CD4-positive, alpha-beta T cell treated with Interleukin-10 for 1 hour (primary cell): ENCODE data around the gene CDC42.

Experiments used
- DNase-seq: peaks from one replicate; pipeline ENCODE4 v3.0.0-alpha.2; 2020

CDC42 gene

DNA sequence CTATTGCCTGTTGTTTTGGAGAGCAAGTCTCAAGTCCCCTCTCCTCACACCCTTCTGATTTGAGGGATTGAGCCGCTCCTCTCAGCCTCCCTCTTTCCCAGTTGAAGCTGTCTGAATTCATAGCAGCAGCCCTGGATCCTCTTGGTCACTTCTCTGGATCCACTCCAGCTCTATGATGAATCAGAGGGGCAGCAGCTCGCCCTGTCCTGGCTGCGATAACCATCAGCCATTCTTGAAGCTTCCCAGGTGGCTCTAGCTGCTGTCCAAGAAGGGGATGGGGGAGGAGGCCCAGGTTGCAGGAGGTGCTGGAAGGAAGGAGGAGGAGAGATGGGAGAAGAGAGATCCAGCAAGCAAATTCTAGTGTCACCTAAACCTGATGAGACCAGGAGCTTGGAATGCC is 59.1 kb downstream of the CDC42 start:
- DNase-seq = no peak

GRCh38 chr1:22112554-22112953 is 60.0 kb downstream of the CDC42 start:
- DNase-seq = no peak

DNA sequence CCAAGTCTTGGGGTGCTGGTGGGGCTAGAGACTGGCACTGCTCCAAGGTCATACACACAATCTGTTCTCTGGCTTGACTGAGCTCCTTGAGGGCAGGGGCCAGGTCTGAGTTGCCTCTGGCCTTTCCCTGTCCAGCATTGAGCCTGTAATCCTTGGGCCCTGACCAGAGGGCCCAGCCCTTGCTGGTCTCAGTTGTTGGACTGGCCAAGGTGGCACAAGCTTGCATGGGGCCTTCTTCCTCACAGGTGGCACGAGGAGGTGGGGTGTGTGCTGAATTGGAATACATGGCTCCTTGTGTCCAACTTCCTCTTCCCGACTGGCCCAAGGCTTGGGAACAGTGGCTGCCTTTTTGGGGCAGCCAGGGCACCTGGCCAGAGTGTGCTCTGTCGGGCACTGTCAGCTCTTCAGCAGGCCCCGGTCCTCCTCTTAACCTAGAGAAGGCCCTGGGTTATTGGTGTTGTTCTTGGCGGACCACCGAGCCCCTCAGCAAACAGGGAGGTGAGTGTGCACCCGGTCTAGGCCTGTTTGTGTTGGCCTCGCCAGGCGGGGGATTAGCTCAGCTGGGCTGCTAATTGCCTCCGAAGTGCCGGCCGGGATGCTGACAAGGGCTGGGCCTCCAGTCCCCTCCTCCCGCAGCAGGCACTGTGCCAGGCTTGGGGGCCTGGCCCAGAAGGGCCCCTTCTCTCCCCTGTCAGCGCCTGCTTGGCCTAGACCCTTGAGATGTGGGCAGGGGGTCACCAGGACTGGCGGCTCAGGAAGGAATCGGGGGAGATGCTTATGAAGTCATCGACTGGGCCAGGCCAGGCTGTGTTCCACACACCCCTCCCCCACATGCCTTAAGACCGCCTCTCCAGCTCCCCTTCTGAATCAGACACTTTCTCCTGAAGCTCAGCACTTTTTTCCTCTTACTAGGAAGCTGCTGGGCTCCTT is 61.8 kb downstream of the CDC42 start:
- DNase-seq = no peak

DNA sequence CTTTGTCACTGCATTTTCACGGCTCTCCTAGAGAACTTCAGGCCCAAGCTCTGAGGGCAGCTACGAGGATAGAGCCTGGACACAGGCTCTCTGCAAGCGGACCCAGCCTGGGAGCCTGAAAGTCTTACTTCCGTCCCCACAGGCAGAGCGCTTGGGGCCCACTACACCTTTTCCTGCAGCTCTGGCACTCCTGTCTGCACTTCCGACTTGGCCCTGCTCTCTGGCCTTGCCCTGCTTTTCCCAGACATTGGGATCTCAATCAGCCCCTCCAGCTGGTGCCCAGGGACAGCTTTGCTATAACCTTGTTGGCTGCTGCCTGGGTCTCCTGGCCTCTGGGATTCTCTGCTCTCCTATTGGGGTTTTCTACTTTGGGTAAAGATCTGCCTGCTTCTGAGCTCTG is 62.8 kb downstream of the CDC42 start:
- no peak for DNase-seq

DNA sequence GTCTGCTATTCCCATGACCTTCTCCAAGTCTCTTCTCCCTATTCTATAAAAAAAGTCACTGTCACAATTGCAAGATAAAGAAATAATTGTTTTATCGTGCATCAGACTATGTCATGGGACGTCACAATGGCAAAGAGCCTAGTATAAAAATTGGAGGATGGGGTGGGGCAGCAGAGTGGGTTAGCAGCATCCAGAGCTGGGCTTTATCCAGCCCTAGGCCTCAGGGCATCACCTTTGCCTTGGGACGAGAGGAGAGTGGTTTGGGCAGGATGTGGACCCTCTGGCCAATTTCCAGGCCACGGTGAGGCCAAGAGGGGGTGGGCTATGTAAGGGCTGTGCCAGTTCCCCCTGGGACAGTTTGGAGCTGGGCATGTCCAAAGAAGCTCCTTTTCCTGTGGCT is 64.7 kb downstream of the CDC42 start:
- no peak for DNase-seq

DNA sequence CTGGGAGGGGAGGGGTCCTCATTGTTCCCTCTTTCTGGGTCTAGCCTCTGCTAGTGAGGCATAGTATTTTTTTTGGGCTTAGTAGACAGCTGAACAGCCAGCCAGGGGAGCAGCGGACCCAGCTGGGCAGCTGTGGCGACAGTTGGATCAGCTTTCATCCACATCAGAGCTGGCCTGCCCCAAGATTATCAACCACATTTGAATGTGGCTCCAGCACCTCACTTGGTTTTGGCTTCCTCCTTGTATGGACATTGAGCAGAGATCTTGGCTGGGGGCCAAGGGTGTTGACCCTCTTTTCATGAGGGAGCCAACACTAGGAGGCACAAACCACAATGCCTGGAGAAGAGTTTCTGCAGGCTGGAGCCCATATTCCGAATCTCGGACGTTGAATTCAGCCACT is 65.3 kb downstream of the CDC42 start:
- DNase-seq = no peak

- no peak for DNase-seq
Measured at GRCh38 chr1:22118291-22118992, 65.9 kb downstream of the CDC42 start.

DNA sequence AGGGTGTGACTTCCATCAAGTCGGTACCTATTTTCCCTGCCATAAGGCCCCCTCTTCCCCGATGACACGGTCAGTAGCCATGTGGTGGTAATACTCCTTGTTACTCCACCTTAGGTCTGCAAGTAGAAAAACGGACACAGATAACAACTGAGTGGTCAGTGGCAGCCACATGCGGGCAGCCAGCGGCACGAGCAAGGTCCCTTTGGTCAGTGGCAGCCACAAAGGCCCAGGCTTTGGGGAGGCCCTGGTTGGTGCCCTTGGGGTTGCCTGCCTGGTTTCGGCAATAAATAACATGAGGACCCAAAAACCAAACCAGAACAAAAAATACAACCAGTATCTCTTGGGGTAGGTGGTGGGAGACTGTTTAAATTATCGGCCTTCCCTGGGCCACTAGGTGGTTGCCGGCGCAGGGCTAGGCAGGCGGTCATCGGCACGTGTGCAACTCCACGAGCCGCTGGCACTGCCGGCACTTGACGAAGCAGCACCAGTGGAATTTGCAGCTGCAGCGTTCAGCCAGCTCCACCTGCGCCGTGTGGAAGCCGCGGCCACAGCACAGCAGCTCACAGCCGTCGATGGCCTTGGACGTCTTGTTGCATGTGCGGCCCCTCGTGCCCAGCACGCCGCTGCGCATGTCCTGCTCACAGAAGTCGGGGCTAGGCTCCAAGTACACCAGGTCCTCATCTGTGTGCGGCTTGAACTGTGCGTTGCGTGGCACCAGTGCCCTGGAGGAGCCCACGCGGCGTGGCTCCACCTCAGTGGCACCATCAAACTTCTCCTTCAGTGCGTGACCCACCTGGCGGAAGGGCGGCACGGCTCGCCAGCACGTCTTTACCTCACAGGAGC is 67.3 kb downstream of the CDC42 start:
- DNase-seq = no peak

DNA sequence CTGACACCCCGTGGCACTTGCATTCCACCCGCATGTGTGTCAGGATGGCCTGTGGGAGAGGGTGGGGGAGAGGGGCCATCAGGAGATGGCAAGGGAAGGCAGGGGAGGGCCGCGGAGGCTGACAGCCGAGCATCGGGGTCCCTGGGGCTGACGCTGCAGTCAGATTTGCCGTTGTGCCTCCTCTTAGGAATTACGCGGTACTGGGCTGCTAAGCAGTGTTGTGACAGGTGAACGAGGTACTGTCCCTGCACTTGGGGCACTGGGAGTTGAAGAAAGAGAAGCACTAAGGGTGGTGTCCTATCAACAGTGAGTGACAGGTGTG is 67.9 kb downstream of the CDC42 start:
- DNase-seq = no peak

GRCh38 chr1:22121421-22121911 is 69.0 kb downstream of the CDC42 start:
- DNase-seq = no peak

GRCh38 chr1:22122273-22123070 is 70.0 kb downstream of the CDC42 start:
- no peak for DNase-seq

GRCh38 chr1:22123071-22123390 is 70.5 kb downstream of the CDC42 start:
- no peak for DNase-seq

GRCh38 chr1:22123901-22124404 is 71.4 kb downstream of the CDC42 start:
- no peak for DNase-seq

DNA sequence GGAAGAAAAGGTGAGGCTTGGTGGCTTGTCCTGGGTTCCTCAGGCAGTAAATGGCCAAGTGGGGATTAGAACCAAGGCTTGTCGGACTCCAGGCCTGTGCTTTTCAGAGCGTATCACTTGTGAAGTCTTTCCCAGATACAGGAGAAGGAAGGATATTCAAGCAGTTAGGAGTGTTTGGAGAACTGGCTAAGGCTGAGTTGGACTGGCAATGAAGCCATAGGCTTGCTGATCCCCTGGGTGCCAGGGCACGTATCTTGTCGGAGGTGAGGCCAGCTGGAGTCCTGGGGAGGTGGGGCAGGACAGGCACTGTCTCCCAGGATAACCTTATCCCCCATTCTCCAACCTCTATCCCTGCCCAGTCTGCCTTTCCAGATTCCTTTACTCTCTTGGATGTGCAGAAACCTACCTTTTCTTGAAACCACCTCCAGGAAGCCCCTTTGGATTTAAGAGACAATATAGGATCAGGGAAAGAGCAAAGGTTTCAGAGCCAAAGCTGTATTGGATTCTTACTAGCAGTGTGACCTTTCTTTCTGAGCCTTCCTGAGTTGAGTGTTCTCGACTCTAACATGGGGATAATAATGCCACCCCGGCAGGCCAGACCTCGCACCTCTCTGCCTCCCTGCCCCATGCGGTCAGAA is 72.2 kb downstream of the CDC42 start:
- DNase-seq = no peak

- no peak for DNase-seq
Measured at GRCh38 chr1:22126531-22126930, 74.0 kb downstream of the CDC42 start.

- no peak for DNase-seq
Measured at GRCh38 chr1:22127248-22127647, 74.7 kb downstream of the CDC42 start.

DNA sequence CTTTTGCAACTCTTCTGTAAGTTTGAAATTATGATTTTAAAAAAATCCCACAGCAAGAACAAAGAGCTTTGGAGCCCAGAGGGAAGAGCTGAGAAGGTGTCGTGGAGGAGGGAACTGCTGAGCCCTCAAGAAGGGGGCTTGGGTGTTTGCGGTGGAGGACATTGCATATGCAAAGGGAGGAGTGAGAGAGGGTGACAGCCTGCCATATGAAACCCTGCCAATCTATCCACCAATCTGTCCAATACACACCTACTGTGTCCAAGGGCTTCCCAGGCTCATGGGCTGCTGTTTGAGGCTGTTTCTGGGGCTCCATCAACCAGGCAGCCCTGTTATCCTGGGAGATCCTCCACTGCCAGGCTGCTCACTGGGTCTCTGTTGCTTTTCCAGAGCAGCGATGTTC is 75.2 kb downstream of the CDC42 start:
- no peak for DNase-seq

DNA sequence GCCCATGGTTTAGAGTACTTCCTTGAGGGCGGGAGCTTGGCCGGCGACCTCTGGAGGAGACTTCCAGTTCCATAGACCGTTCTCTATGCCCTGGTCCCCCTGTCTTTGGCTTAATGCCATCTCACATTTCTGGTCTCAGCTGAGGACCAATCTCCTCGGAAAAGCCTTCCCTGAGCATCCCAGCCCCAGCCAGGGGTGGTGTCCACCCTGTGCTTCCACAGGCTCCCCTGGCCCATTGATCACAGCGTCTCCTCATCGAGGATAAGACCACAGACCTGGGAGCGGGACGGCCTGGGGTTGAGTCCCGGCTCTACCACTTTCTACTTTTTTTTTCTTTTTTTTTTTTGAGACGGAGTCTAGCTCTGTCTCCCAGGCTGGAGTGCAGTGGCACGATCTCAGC is 75.9 kb downstream of the CDC42 start:
- no peak for DNase-seq

DNA sequence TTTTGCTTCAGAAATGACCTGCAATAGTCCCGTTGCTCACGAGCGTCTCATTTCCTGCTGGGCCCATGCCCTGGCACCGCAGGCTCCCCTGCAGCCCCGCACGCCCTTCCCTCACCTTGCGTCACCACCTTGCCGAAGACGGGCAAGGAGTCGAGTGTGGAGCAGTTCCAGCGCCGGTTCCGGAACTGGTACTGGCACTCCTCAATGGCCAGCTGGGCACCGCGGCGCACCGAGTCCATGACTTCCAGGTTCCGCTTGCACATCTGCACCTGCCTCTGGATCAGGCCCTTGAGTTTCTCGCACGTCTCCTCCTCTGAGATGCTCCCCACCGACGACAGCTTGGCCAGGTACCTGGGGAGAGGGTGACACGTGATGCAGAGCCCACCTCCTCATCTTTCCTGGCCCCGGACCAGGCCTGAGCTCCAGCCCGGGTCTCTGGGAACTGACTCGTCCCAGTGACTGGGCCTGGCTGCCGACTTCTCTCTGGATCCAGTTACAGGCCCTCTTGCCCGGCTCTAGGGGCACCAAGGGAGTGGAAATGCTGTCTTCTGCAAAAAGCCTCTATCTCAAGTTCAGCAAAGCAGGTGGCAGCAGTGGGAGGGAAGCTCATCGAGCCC is 77.1 kb downstream of the CDC42 start:
- no peak for DNase-seq

GRCh38 chr1:22131062-22131461 is 78.6 kb downstream of the CDC42 start:
- DNase-seq = no peak

DNA sequence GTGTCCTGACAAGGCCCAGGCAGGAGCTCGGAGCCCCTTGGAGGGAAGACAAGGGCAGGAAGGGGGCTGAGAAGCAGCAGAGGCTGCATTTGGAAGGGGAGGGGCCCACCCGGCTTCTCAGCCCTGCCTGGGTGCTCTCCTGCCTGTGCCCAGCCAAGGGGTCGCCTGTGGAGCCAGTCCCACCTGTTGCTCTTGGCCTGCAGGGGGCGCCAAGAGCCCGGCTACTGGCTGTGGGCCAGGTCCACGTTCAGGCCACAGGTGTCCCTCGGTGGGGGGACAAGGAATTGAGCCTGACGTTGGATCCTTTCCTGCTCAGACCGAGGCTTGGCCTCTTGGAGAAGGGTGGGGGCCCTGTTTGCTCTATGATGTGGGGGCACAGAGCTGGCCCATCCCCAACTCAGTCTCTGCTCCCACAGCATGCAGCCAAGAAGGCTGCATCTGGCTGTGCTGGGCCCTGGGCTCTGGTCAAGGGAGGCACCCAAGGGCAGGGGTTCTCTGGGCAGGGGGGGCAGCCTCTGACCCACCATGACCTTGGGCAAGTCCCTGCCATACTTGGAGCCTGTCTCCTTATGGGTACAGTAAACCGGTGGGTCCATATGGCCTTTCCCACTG is 79.5 kb downstream of the CDC42 start:
- DNase-seq = peak; percentile 51
